ENCODE data around the gene UBXN6. TPM values are rescaled to one million over a fixed set of nuclear protein-coding genes. Genes with fewer than 3 reads are reported as not detected.

Gene UBXN6
- total RNA-seq, 3 donors from 2014 or later, result 79.1 to 104 (median 96.3) TPM

GRCh38 chr19:4448147-4448985 is 9.2 kb downstream of the UBXN6 start:
- TF ChIP-seq CTCF (IDR thresholded peaks at IDR 0.05), result no peak
- no peak overlapping the region for H3K4me3 ChIP-seq
- no peak for DNase-seq
- H3K9me3 ChIP-seq, result no peaks in the 10 kb centered on the region
- intact Hi-C loops (cut with DNase I, micrococcal nuclease), result no loop called here
- H3K4me1 ChIP-seq (ENCODE audit: low read depth), result no peaks in the 10 kb centered on the region
- ATAC-seq, result no peak
- H3K36me3 ChIP-seq (ENCODE audit: low read depth), result peaks cover 14% of the 10 kb centered on the region

- Histone ChIP-seq H3K36me3 (ENCODE audit: low read depth) (peaks cover 11% of the 10 kb centered on the region), H3K4me3 (no peak overlapping the region), H3K9me3 (no peaks in the 10 kb centered on the region), H3K4me1 (ENCODE audit: low read depth) (no peaks in the 10 kb centered on the region)
- DNase-seq (no peak), ATAC-seq (no peak)
- intact Hi-C loops (cut with DNase I, micrococcal nuclease), result no loop called here
- TF ChIP-seq CTCF (IDR thresholded peaks at IDR 0.05), result no peak
Measured at GRCh38 chr19:4447327-4448146, 10.1 kb downstream of the UBXN6 start.

GRCh38 chr19:4446704-4447200 is 10.8 kb downstream of the UBXN6 start:
- DNase-seq (no peak), ATAC-seq (no peak)
- intact Hi-C loops (cut with DNase I, micrococcal nuclease), result no loop called here
- no peaks in the 10 kb centered on the region for H3K9me3 ChIP-seq
- H3K4me3 ChIP-seq, result no peak overlapping the region
- H3K36me3 ChIP-seq (ENCODE audit: low read depth), result peaks cover 8% of the 10 kb centered on the region
- TF ChIP-seq CTCF (IDR thresholded peaks at IDR 0.05), result no peak
- no peaks in the 10 kb centered on the region for H3K4me1 ChIP-seq (ENCODE audit: low read depth)

GRCh38 chr19:4445963-4446703 is 11.5 kb downstream of the UBXN6 start:
- no peak overlapping the region for H3K4me3 ChIP-seq
- no peaks in the 10 kb centered on the region for H3K4me1 ChIP-seq (ENCODE audit: low read depth)
- no peaks in the 10 kb centered on the region for H3K9me3 ChIP-seq
- DNase-seq, result no peak
- intact Hi-C loops (cut with DNase I, micrococcal nuclease), result no loop called here
- TF ChIP-seq CTCF (IDR thresholded peaks at IDR 0.05), result no peak
- peaks cover 8% of the 10 kb centered on the region for H3K36me3 ChIP-seq (ENCODE audit: low read depth)
- ATAC-seq, result no peak
